GM18951 (cell line): Measurements from ENCODE around the gene METTL4.

Experiments used
- POLR2A ChIP-seq: IDR thresholded peaks from 4 replicates; pipeline ENCODE4 v1.6.1; 2011; ENCODE audit warnings: mild to moderate bottlenecking; ENCODE audit not compliant: insufficient read length, insufficient read depth; ENCODE audit errors: extremely low read depth
- in situ Hi-C: fragments of 300-500 bp; cut with MboI; formaldehyde crosslinking; loops from one replicate; pipeline ENCODE4 v1.12.0; 2022; ENCODE audit warnings: low sequenced_read_pairs, mixed read lengths, inconsistent platforms; ENCODE audit not compliant: unreplicated experiment

The METTL4 gene

DNA sequence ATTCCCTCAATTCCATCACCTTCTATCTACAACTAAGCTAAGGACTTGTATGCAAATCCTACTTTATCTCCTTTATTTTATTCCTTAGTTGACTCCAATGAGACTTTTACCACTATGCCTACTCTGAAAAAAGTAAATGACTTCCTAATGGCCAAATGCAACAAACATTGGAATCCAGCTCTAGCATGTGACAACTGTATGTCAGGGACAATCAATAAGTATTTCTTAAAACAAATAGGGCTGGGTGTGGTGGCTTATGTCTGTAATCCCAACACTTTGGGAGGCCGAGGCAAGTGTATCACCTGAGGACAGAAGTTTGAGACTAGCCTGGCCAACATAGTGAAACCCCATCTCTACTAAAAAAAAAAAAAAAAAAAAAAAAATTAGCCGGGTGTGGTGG lies 21.8 kb downstream of the METTL4 start:
- in situ Hi-C loops, result loop anchor here (25.0 kb wide), 2 partner anchors 212 to 962 kb away; no protein-coding TSS in a partner anchor
- no peak for TF ChIP-seq POLR2A

DNA sequence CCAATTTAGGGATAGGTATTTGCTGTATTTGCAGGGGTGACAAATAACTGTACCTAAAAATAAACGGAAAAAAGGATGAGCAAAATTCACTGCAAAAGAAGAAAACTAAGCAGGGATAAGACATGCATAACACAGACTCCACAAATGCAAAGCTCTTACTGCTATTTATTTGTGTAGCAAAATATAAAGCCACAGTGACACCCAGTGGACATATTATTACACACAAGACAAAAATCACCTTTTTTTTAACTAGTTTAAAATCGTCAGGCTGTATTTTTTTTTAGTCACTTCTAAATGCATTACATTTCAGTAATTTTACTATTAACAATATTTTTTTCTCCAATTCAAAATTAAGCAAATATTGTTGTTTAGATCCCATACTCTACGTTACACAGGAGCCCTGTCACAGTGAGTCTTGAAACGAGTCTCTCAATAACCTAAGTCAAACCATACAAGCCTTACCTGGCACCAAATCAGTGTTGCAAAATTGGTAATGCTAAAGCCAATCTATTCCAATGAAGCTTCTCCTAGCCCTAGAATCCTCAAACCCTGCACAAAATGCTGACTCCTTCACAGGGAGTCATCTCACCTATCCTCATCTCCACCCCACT lies 23.7 kb downstream of the METTL4 start:
- in situ Hi-C loops, result loop anchor here (25.0 kb wide), 2 partner anchors 210 to 960 kb away; no protein-coding TSS in a partner anchor
- TF ChIP-seq POLR2A, result no peak

DNA sequence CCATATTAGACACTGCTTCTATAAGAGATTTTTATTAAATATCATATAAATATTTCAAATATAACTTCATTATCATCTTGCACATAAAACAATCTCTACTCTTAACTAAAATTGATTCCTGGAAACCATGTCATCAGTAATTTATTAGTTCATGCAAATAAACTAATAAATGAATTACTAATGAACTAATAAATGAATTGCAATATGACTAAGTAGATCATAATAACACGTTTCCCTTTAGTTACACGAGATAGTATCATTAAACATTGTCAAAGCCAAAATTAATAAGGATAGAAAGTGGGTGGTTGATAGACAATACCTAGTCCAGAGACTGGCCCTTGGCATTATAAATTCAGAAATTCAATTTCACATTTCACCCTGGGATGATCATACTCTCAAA lies 26.1 kb downstream of the METTL4 start:
- no peak for TF ChIP-seq POLR2A
- in situ Hi-C loops, result loop anchor here (25.0 kb wide), 2 partner anchors 208 to 958 kb away; no protein-coding TSS in a partner anchor

DNA sequence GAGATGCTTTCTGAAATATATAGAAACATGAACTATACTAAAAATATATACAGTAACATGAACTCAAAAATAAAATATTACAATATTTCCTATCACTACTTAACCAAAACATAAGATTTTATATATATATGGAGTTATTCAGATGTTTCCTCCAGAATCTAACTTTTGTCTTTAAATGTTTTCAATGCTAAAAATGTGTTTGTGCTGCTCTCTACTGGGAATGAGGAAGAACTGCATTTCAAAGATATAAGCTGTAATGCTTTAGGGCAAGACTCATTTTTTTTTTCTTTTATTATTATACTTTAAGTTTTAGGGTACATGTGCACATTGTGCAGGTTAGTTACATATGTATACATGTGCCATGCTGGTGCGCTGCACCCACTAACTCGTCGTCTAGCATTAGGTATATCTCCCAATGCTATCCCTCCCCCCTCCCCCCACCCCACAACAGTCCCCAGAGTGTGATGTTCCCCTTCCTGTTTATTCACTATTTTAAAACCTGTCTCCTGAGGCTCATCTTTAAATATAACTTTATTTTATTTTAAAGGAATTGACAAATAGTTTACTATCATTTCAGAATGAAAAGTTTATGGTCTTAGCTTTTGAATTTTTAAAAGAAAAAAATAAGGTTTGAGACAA lies 29.3 kb downstream of the METTL4 start:
- in situ Hi-C loops, result loop anchor here (25.0 kb wide), 2 partner anchors 205 to 955 kb away; no protein-coding TSS in a partner anchor

DNA sequence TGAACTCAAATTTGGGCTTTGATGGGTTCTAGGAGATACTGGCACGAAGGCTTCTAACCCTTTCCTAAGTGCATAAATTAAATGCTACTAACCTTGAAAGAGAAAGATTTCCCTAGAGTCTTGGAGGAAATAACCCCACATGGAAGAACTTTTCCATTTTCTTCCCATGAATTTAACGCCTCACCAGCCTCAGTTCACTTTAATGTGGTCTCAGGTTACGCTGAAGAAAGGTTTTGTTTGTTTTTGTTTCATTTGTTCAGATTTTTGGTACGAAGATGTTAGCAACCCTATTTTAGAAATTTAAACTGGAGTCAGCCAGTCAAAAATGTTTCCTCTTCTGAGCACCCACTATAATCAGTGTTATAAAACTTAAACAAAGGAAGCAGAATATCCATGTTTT lies 30.7 kb downstream of the METTL4 start:
- in situ Hi-C loops, result loop anchor here (25.0 kb wide), 2 partner anchors 203 to 953 kb away; no protein-coding TSS in a partner anchor
- TF ChIP-seq POLR2A, result no peak

DNA sequence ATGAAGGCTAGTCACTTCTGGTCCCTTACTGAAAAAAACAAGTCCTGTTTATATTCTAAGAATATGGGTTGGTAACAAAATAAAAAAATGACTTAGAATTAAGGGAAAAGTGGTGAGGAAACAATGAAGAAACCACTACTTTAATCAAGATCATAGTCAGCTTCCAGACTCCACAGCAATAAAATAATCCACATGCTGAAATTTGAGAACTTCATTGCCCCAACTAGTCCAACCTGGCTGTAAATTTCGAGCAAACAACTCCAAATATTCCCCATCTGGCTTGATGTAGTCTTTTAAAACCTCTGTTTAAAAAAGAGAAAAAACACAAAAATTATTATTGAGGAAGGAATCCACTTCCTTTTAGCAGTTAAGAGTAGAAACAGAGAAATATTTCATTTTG lies 32.5 kb downstream of the METTL4 start:
- in situ Hi-C loops, result loop anchor here (25.0 kb wide), 2 partner anchors 202 to 952 kb away; no protein-coding TSS in a partner anchor
- no peak for TF ChIP-seq POLR2A

DNA sequence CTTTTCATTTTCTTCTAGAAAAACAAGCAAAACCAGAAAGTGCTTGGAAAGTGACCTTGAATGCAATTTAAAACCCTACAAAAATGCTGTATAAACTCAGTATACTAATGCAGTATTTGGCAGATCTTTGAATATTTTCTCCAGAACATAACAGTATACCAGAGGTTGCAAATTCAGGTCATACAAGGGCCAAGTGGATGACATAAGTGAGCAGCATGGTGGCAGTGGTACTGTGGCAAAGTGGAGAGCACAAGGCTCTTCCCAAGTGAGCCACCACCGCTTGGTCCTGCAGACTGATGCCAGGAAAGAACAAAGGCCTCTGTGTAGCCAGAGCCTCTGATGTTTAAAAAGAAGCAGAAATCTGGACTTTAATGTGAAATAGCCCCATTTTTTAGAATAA lies 33.1 kb downstream of the METTL4 start:
- in situ Hi-C loops, result loop anchor here (25.0 kb wide), 2 partner anchors 201 to 951 kb away; no protein-coding TSS in a partner anchor
- no peak for TF ChIP-seq POLR2A

DNA sequence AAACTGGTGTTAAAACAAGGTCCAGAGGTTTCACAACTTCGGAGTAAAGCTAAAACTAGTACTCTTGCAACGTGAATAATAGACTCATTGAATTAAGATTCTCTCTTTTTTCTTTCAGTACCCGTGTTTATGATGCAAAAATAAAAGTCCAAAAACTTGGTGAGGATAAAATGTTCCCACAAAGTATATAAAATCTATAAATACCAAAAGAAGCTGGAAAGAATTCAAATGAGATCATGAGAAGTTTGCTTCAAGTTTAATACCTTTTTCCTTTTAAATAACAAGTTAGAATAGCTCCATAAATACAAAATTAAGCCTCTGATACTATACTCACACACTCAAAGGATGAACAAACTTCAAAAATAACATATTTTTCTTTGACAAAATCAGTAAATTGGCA lies 34.0 kb downstream of the METTL4 start:
- in situ Hi-C loops, result loop anchor here (25.0 kb wide), 2 partner anchors 200 to 950 kb away; no protein-coding TSS in a partner anchor
- no peak for TF ChIP-seq POLR2A

DNA sequence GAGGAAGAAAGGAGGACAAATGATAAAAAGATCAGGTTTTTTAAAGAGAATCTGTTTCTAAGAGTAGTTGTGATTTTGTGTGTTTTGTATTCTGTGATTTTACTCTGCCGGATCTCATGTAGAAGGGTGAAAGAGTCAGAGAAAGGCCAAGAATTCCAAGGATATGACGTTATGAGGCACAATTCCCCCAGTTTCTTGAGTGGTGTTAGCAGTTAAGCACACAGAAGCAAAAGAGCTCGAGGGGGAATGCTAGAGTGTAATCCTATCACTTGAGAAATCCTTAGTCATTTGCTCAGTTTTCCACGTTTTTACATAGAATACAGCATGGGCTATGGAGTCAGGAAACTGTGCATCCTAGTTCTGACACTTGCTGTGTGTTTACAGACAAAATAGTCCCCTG lies 34.8 kb downstream of the METTL4 start:
- no peak for TF ChIP-seq POLR2A
- in situ Hi-C loops, result loop anchor here (25.0 kb wide), 2 partner anchors 199 to 949 kb away; no protein-coding TSS in a partner anchor

DNA sequence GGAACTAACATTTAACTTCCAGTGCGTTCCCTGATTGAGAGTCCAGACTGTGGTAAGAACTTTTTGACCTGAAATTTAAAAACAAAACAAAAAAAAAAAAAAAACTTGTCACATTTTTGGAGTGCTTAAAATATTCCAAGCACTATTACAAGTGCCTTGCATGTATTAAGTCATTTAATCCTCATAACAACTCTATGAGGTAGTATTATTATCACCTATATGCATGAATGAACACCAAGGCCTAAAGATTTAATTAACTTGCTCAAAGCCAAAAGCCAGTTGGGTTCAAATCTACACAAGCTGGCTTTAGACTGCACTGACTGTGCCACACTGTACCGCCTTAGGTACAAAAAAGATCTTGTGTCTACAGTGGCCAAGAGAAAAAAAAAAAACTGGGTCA lies 35.2 kb downstream of the METTL4 start:
- in situ Hi-C loops, result loop anchor here (25.0 kb wide), 2 partner anchors 199 to 949 kb away; no protein-coding TSS in a partner anchor

DNA sequence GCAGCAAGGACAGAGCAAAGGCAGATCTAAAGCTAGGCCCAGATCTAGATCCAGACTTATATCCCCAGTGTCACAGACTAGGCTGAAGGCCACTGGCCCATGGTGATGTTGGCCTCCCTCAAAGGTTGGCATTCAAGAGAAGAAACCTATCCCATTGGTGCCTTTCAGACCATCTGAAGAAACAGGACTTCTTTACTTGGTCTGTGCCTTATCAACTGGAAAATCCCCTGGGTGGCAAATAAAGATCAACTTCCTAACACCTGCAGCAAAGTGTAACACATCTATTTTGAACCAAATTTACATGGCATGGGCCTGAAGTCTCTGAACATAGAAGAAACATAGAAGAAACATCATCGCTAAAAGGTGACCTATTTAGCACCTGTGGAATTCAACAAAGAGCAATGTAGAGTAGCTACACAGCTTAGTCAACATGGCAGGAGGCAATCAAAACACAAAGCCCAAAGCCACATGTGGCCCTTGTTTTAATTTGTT lies 35.8 kb downstream of the METTL4 start:
- in situ Hi-C loops, result loop anchor here (25.0 kb wide), 2 partner anchors 198 to 948 kb away; no protein-coding TSS in a partner anchor
- no peak for TF ChIP-seq POLR2A

More for the DNA sequence above, 35.2 kb downstream of the METTL4 start:
- TF ChIP-seq POLR2A, result no peak

DNA sequence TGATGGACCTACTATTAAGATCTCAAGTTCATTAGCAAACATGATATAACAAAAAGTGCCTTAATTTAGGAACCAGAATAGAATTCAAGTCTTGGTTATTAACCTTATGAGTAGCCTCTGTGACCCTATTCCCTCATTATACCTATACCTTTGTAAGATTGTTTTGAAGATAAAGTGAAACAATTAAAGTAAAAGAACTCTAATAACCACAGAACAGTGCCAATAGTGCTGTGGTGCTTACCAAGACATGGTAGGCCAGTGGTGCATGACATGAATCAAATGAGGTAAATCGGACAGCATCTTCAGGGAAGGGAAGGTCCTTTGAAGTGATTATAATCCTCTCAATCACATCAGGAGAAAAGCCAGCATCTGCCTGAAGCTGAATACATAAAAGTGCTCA lies 36.4 kb downstream of the METTL4 start:
- TF ChIP-seq POLR2A, result no peak
- in situ Hi-C loops, result loop anchor here (25.0 kb wide), 2 partner anchors 198 to 948 kb away; no protein-coding TSS in a partner anchor

DNA sequence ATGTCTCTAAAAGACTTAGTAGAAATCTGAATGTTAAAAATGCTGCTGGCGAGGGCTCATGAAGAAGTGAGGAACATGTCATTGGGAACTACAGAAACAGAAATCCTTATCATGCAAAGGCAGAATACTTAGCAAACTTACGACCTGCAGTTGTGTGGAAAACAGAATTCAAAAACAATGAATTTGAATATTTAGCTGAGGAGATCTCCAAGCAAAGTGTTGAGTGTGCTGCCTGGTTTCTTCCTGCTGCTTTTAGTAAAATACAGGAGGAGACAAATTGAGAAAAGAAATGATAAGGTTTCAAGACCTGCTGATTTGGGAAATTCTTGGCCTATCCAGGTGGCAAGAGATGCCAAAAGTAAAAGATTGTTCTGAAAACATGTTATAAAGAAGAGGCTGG lies 38.5 kb downstream of the METTL4 start:
- in situ Hi-C loops, result loop anchor here (25.0 kb wide), 2 partner anchors 195 to 945 kb away; no protein-coding TSS in a partner anchor
- no peak for TF ChIP-seq POLR2A

DNA sequence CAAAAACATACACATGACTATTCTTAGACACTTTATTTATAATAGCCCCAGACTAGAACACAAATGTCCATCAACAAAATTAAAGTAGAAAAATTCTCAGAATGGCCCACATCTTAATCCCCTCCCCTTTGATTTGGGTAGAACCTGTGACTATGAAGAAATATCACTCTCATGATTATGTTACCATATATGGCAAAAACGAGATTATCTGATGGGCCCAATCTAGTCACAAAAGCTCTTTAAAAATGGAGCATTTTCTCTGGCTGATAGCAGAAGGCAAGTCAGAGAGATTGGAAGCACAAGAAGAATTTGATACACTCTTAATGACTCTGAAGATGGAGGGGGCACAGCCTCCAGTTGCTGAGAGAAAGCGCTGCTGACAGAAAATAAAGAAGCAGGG lies 39.6 kb downstream of the METTL4 start:
- in situ Hi-C loops, result loop anchor here (25.0 kb wide), 2 partner anchors 194 to 944 kb away; no protein-coding TSS in a partner anchor
- TF ChIP-seq POLR2A, result no peak

DNA sequence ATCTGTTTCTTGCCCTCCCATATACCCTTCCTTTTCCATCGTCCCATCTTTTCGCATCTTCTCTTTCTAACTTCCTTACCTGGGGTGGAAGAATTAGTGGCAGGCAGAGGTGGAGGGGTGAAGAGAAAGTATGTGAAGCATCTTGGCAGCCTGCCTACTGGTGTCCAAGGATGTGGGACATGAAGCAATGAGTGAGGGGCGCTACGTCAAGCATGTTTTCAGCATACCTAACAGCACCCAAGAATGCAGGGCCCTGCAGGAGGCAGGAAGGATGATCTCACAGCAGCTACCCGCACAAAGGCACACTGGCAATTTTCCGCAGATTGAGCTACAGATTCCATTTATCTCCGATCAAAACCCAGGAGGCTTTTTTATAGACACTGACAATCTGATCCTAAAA lies 42.2 kb downstream of the METTL4 start:
- in situ Hi-C loops, result loop anchor here (25.0 kb wide), 2 partner anchors 192 to 942 kb away; no protein-coding TSS in a partner anchor
- TF ChIP-seq POLR2A, result no peak
